H1 (cell line): ENCODE data around the gene KCMF1. TPM values are rescaled to one million over a fixed set of nuclear protein-coding genes. Genes with fewer than 3 reads are reported as not detected.

Experiments used
- CHD7 ChIP-seq: fragments of 300-600 bp; sonication (generic); IDR thresholded peaks from 2 replicates; pipeline ENCODE4 v1.7.1; 2012; ENCODE audit warnings: low read length, moderate library complexity, mild to moderate bottlenecking, inconsistent platforms; ENCODE audit not compliant: insufficient replicate concordance
- EZH2 ChIP-seq: fragments of 200-600 bp; sonication (generic); IDR thresholded peaks from 2 replicates; pipeline ENCODE4 v1.7.1; 2012; ENCODE audit warnings: low read depth, mild to moderate bottlenecking, moderate library complexity, low read length, inconsistent platforms; ENCODE audit not compliant: severe bottlenecking
- MAFK ChIP-seq: IDR thresholded peaks from 2 replicates; pipeline ENCODE4 v1.6.1; 2012; ENCODE audit warnings: low read depth, mild to moderate bottlenecking, improper control_type of control experiment, low read length
- MAX ChIP-seq: IDR thresholded peaks from 2 replicates; pipeline ENCODE4 v1.6.1; 2012; ENCODE audit warnings: inconsistent platforms
- POU5F1 ChIP-seq: IDR thresholded peaks from 2 replicates; pipeline ENCODE4 v1.6.1; 2011; ENCODE audit warnings: low read depth, mild to moderate bottlenecking, low read length, moderate library complexity
- TCF12 ChIP-seq: IDR thresholded peaks from 2 replicates; pipeline ENCODE4 v1.6.1; 2011; ENCODE audit warnings: low read depth, mild to moderate bottlenecking, low read length
- polyA plus RNA-seq, 7 experiments: library from polyadenylated mRNA; depleted of rRNA in 3 of 7; stranded (reverse) in 5 of 7; unstranded in 2 of 7; fragments of >200 nt in 5 of 7; fragments of 200-250 nt in 2 of 7; gene quantifications; 1 replicate in 5 of 7; 2 replicates in 1 of 7; 4 replicates in 1 of 7; pipeline versions ENCODE4 v1.2.1 to v1.2.3, GENCODE V29; 2011 to 2013; ENCODE audit warnings: missing spikeins in 2 of 7, mixed read lengths in 2 of 7
- total RNA-seq: library from RNA; stranded (reverse); fragmentation: NEBNext Ultra II Directional; extraction: Animal tissue kit (Norgen Biotek cat#: 25700); gene quantifications from 2 replicates; pipeline ENCODE4 v1.2.1, GENCODE V29; 2021

The KCMF1 gene
- total and polyA plus RNA-seq, 2 of the 8 experiments (the other 6 are each of a cell fraction or from before 2014, with no cell fraction given): 86.9 to 149 TPM

- TF ChIP-seq CHD7 (no peak), POU5F1 (no peak), MAX (no peak), EZH2 (no peak), TCF12 (no peak), MAFK (no peak)
These were observed 133.3 kb downstream of the KCMF1 start (continued) for GRCh38 chr2:85104228-85104627.
